ENCODE data around the gene MED14. TPM values are rescaled to one million over a fixed set of nuclear protein-coding genes. Genes with fewer than 3 reads are reported as not detected.

Gene MED14
- total and polyA plus RNA-seq, 2 of the 8 experiments (the other 6 are each of a cell fraction or from before 2014, with no cell fraction given), result 79.7 to 117 TPM

DNA sequence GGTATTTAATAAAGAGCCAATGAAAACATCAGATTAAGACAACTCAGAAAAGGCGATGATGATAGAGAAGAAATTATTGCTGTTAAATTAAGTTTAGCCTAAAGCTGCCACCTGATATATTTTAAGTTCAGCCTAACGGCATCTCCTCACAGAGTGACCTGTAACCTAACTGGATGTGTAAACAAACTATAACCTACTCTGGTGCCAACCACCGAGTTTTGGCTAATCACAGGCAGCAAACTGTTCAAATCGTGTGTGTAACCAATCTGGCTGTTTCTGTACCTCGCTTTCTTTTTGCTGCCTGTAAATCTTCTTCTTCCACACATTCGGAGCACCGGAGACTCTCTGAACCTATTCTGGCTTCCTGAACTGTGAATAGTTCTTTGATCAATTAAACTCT, 37.8 kb upstream of the MED14 start:
- H3K23me2 ChIP-seq (ENCODE audit: low read depth, low read length), result no peaks in the 10 kb centered on the region
- no peaks in the 10 kb centered on the region for H3K79me2 ChIP-seq (ENCODE audit: control insufficient read depth in 1 of 2, insufficient read depth in 2 of 2, low read length in 2 of 2)
- no peak overlapping the region for H3K4ac ChIP-seq (replicated peaks; ENCODE audit: insufficient read length, low read depth, low read length)
- no peak overlapping the region for H3K23ac ChIP-seq (ENCODE audit: insufficient read length)
- WGBS, 2 experiments (ENCODE audit: extremely low coverage in 1 of 2, insufficient coverage in 1 of 2, insufficient read length in 1 of 2, insufficient replicate concordance in 2 of 2, low coverage in 1 of 2, low lambda C conversion rate in 2 of 2, missing lambda C conversion rate in 1 of 2), result 96% methylated on average over 7 of the region's 7 CpGs; no CpG with 5 or more reads in 1 of the 2 experiments
- no peaks in the 10 kb centered on the region for H3K36me3 ChIP-seq (ENCODE audit: control insufficient read depth in 2 of 4, insufficient read depth in 4 of 4, low read length in 3 of 4)
- H3K27ac ChIP-seq (ENCODE audit: low read depth, low read length), result no peak overlapping the region
- no peaks in the 10 kb centered on the region for H4K20me1 ChIP-seq (replicated peaks in 1 of 2; ENCODE audit: control insufficient read depth in 1 of 2, insufficient read depth in 2 of 2, low read length in 2 of 2)
- no peak overlapping the region for H4K91ac ChIP-seq (replicated peaks; ENCODE audit: insufficient read length, low read length)
- H3K9me3 ChIP-seq (ENCODE audit: insufficient read depth in 2 of 2, low read depth in 1 of 2, low read length in 1 of 2), result no peaks in the 10 kb centered on the region
- DNase-seq (ENCODE audit: low read depth in 1 of 2, low spot score in 2 of 2), result no peak
- no peak overlapping the region for H3K4me3 ChIP-seq (ENCODE audit: extremely low read depth in 1 of 4, insufficient read depth in 2 of 4, low read depth in 3 of 4, low read length in 4 of 4)
- no peak overlapping the region for H3K18ac ChIP-seq (ENCODE audit: extremely low read depth, low read length)
- ChIA-PET POLR2A (ENCODE audit: partially characterized antibody) (no interaction called here), CTCF (ENCODE audit: partially characterized antibody) (no interaction called here)
- no peaks in the 10 kb centered on the region for H3K79me1 ChIP-seq (ENCODE audit: low read depth, low read length)
- FAIRE-seq, result no peak
- no peak overlapping the region for H4K8ac ChIP-seq (ENCODE audit: extremely low read depth, insufficient read depth, low read length)
- no peak overlapping the region for H3K56ac ChIP-seq (replicated peaks; ENCODE audit: insufficient read length, low read depth, low read length)
- H2BK12ac ChIP-seq (ENCODE audit: low read depth, low read length), result no peak overlapping the region
- no peak overlapping the region for H2AFZ ChIP-seq (ENCODE audit: low read length)
- no peak overlapping the region for H2BK15ac ChIP-seq (ENCODE audit: low read length)
- H4K5ac ChIP-seq (ENCODE audit: insufficient read length, low read depth, low read length), result no peak overlapping the region
- H3K4me1 ChIP-seq (replicated peaks in 1 of 4; ENCODE audit: control insufficient read depth in 3 of 4, insufficient read depth in 4 of 4, low read length in 3 of 4), result no peaks in the 10 kb centered on the region
- no peak overlapping the region for H3K14ac ChIP-seq (ENCODE audit: insufficient read length)
- no peak overlapping the region for H3K4me2 ChIP-seq (ENCODE audit: insufficient read depth in 1 of 2, low read depth in 2 of 2, low read length in 2 of 2)
- H3K9ac ChIP-seq (replicated peaks in 1 of 4; ENCODE audit: extremely low read depth in 1 of 4, low read depth in 3 of 4, low read length in 3 of 4), result no peak overlapping the region
- no peak overlapping the region for H2AK5ac ChIP-seq (ENCODE audit: low read depth, low read length)
- H2BK120ac ChIP-seq (replicated peaks; ENCODE audit: low read depth, low read length), result no peak overlapping the region
- H3K27me3 ChIP-seq (replicated peaks in 1 of 4; ENCODE audit: control insufficient read depth in 3 of 4, extremely low read depth in 1 of 4, insufficient read depth in 3 of 4, low read length in 3 of 4), result no peaks in the 10 kb centered on the region
- H2BK5ac ChIP-seq (ENCODE audit: low read depth, low read length), result no peak overlapping the region
- H2BK20ac ChIP-seq (ENCODE audit: low read length), result no peak overlapping the region
- TF ChIP-seq RBBP5 (IDR thresholded peaks at IDR 0.05; ENCODE audit: borderline replicate concordance, low read depth, low read length) (no peak), TCF12 (IDR thresholded peaks at IDR 0.05; ENCODE audit: low read depth, low read length) (no peak), SAP30 (IDR thresholded peaks at IDR 0.05; ENCODE audit: insufficient read depth, insufficient replicate concordance, low read length) (no peak), POLR2AphosphoS5 (IDR thresholded peaks at IDR 0.05; ENCODE audit: low read depth, low read length) (no peak), TAF7 (optimal IDR thresholded peaks at IDR 0.05; ENCODE audit: borderline replicate concordance, low read depth, low read length) (no peak), KDM5A (IDR thresholded peaks at IDR 0.05; ENCODE audit: low read length) (no peak), YY1 (IDR thresholded peaks at IDR 0.05; ENCODE audit: low read depth, low read length) (no peak), KDM1A (IDR thresholded peaks at IDR 0.05; ENCODE audit: borderline replicate concordance, low read length) (no peak), CTCF (IDR thresholded peaks at IDR 0.05; ENCODE audit: control extremely low read depth in 1 of 3, insufficient read depth in 1 of 3, low read depth in 1 of 3, low read length in 3 of 3) (no peak), SIRT6 (IDR thresholded peaks at IDR 0.05; ENCODE audit: low read length) (no peak), NRF1 (IDR thresholded peaks at IDR 0.05; ENCODE audit: low read depth, low read length) (no peak), POLR2A (IDR thresholded peaks at IDR 0.05; ENCODE audit: control extremely low read depth in 1 of 2, low read depth in 2 of 2, low read length in 2 of 2) (no peak), BACH1 (IDR thresholded peaks at IDR 0.05; ENCODE audit: low read length) (no peak), SP2 (IDR thresholded peaks at IDR 0.05; ENCODE audit: low read length) (no peak)
